Hair follicular keratinocyte (primary cell): ENCODE measurements around the gene SLC41A3. TPM values are rescaled to one million over a fixed set of nuclear protein-coding genes. Genes with fewer than 3 reads are reported as not detected.

Source experiments
- total RNA-seq: library from RNA; depleted of rRNA; stranded (reverse); fragments of >200 nt; gene quantifications from 2 replicates; pipeline ENCODE4 v1.2.3, GENCODE V29; 2015

SLC41A3 gene
- total RNA-seq, result 28.2 and 51.7 TPM in 2 replicates

DNA sequence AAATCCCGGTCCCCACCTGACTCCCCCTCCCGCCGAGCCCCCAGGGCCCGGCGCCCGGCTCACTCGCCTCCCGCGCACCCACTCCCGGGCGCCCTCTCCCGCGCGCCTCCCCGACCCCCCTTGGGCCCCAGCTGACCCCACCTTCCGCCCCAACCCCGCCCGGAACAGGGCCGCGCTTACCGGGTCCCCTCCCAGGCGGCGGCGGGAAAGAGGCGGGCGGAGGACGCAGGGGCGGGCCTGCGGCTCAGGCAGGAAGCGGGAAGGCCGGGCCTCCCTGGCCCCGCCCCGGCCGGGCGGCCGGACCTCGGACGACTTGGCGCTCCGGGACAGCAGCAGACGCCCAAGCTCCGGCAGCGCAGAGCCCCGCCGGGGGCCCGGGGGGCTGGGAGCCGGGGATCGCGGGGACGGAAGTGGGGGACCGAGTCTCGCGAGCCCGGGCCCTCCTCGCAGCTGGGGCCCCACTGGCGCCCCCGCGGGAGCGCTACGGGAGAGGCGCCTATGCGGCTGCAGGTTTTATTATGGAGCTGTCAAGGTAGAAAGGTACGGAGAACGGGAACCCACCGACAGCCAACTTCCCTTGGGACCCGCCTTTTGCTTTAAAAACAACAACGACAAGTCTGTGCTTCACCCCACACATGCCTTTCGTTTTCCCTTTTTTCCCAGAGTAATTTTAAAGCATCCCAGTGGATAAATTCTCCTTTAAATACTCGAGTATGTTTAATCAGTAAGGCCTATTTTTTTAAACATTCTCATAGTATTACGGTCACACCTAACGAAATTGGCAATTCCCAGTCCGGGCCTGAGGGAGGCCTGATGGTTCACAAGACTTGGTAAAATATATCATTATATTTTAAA lies at the start of gene SLC41A3:
Gene SLC41A3, minus strand, starts transcription at position 212 of the 855 bp plus-strand sequence. CDS start 15,905 bp downstream, outside the sequence.

DNA sequence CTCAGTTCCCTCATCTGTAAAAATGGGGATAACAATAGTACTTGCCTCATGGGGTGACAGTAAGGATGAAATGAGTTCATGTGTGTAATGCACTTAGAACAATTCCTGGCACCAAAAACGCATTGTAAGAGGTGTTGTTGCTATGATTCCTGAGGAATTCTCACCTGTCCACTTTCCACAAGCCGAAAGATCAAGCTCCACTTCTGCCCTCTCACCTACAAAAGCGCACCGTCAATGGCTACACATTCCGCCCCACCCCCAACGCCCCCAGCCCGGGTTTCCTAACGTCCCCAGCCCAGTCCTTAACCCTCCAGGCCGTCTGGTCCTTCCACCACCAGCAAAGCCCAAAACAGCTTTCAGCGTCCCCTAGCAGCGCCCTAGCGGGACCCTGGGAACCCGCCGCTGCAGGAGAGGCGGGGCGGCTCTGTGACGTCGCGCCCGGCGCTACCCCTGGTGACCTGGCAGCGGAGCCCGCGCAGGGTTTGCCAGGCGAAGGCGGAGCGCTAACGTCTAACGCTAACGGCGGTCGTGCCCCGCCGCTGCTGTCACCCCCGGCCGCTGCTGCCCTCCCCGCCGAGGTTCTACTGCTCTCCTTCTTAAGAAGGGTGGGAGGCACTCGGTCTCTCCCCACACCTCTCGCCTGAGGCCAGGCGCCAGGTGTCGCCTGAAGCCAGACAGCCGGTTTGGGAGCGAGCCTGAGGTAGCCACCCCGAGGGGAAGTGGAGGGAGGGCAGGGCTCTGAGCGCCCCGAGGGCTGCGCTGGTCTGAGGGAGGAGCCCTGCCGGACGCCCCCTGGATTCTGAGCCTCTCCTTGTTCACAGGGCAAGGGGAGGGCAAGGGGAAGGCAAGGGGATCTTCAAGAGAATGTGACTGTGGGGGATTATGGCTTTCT lies 115.0 kb downstream of the SLC41A3 start, which contains the start of gene ROPN1B:
Gene ROPN1B, plus strand, starts transcription at position 478 of the 892 bp plus-strand sequence. CDS start 2,877 bp downstream, outside the sequence.

Other genes with a start within 250 kb of the SLC41A3 start
- not detected in 2 replicates for gene ROPN1B, start 114.9 kb downstream of the SLC41A3 start, total RNA-seq
- gene ALDH1L1, start 96.5 kb upstream of the SLC41A3 start, total RNA-seq, result 0.08 and 0.11 TPM in 2 replicates